K562 (cell line): ENCODE data around the gene GSS. TPM values are rescaled to one million over a fixed set of nuclear protein-coding genes. Genes with fewer than 3 reads are reported as not detected.

Experiments
- ATAC-seq: fragments of 200-7000 bp; cut with Tn5 transposase; 3 replicates; pipeline ENCODE4 v1.9.1; 2020; ENCODE audit warnings: moderate library complexity
- Bru-seq: library from RNA; stranded (reverse); fragments of 400-500 nt; gene quantifications from one replicate; lab custom pipeline; 2021; lab: Mats Ljungman, UMichigan
- BruChase-seq, 2 experiments: library from RNA; stranded (reverse); fragments of 400-500 nt; gene quantifications; one replicate each; lab custom pipeline; 2021; lab: Mats Ljungman, UMichigan
- BruUV-seq: library from RNA; stranded (reverse); fragments of 400-500 nt; replicated peaks from 2 replicates; lab custom pipeline; 2021; lab: Mats Ljungman, UMichigan
- CTCF ChIA-PET: fragments of 300-600 bp; formaldehyde crosslinking; extraction: SDS; loops from one replicate; lab custom pipeline; 2021; ENCODE audit warnings: low intra/inter-chr PET ratio; lab: Yijun Ruan, JAX
- POLR2A ChIA-PET: fragments of 300-600, 350-650 bp; sonication (Branson Sonifier 250); formaldehyde crosslinking; extraction: SDS; loops from one replicate; lab custom pipeline; 2021; ENCODE audit warnings: antibody characterized with exemption, inconsistent platforms; lab: Yijun Ruan, JAX
- DNase-seq, 4 experiments: peaks; one replicate each; pipeline versions ENCODE4 v3.0.0 to v3.0.0-alpha.2; 2011 to 2018; ENCODE audit warnings: low spot score in 3 of 4, mixed read lengths in 3 of 4; ENCODE audit errors: extremely low read depth in 1 of 4
- FAIRE-seq: peaks from 2 replicates; lab custom pipeline; 2011; peaks lifted over from hg19 to GRCh38; lab: Jason Lieb, UNC
- H2AFZ ChIP-seq: 2 replicates; pipeline ENCODE4 v1.6.0; 2011; ENCODE audit warnings: low read depth, low read length, control low read depth, inconsistent platforms
- H3K27ac ChIP-seq: fragments of 200-600 bp; 3 replicates; pipeline ENCODE4 v1.8.0; 2011; ENCODE audit warnings: low read depth, mild to moderate bottlenecking, control low read depth, inconsistent platforms, low read length, moderate library complexity, mixed read lengths; ENCODE audit errors: extremely low read depth
- H3K27me3 ChIP-seq, 2 experiments: fragments of 300-600 bp in 1 of 2; 2 replicates in 1 of 2; 3 replicates in 1 of 2; pipeline versions ENCODE4 v1.6.0 to v1.8.0; 2011; ENCODE audit warnings: inconsistent platforms in 2 of 2, low read length in 2 of 2, mild to moderate bottlenecking in 1 of 2, mixed read lengths in 1 of 2, moderate library complexity in 1 of 2; ENCODE audit not compliant: control insufficient read depth in 2 of 2, insufficient read depth in 2 of 2
- H3K36me3 ChIP-seq: fragments of 300-600 bp; 3 replicates; pipeline ENCODE4 v1.8.0; 2011; ENCODE audit warnings: mild to moderate bottlenecking, low read length, inconsistent platforms; ENCODE audit not compliant: control insufficient read depth, insufficient read depth
- H3K4me1 ChIP-seq, 2 experiments: fragments of 200-600 bp in 1 of 2; replicated peaks in 1 of 2; 2 replicates in 1 of 2; 3 replicates in 1 of 2; pipeline versions ENCODE4 v1.5.1 to v1.8.0; 2011; ENCODE audit warnings: inconsistent platforms in 2 of 2, low read length in 2 of 2, mild to moderate bottlenecking in 1 of 2, mixed read lengths in 1 of 2, moderate library complexity in 1 of 2; ENCODE audit not compliant: control insufficient read depth in 2 of 2, insufficient read depth in 2 of 2
- H3K4me2 ChIP-seq: 2 replicates; pipeline ENCODE4 v1.6.1; 2011; ENCODE audit warnings: low read length, control low read depth, inconsistent platforms, mixed read lengths; ENCODE audit not compliant: insufficient read depth
- H3K4me3 ChIP-seq: fragments of 200-600 bp; sonication (generic), shearing (Covaris generic); 2 replicates; pipeline ENCODE4 v1.5.1; 2016; ENCODE audit warnings: control low read depth, inconsistent platforms
- H3K79me2 ChIP-seq: fragments of 200-600 bp; 3 replicates; pipeline ENCODE4 v1.8.0; 2011; ENCODE audit warnings: low read length, inconsistent platforms; ENCODE audit not compliant: control insufficient read depth, insufficient read depth
- H3K9ac ChIP-seq, 2 experiments: 2 replicates each; pipeline versions ENCODE4 v1.6.0 to v1.6.1; 2011; ENCODE audit warnings: low read depth in 2 of 2, low read length in 2 of 2, control low read depth in 1 of 2, inconsistent platforms in 1 of 2, mild to moderate bottlenecking in 1 of 2, mixed read lengths in 1 of 2; ENCODE audit not compliant: insufficient read depth in 1 of 2
- H3K9me1 ChIP-seq: one replicate; pipeline ENCODE4 v1.6.0; 2011; ENCODE audit warnings: inconsistent platforms, mild to moderate bottlenecking, low read length, moderate library complexity; ENCODE audit not compliant: control insufficient read depth, insufficient read depth
- H3K9me3 ChIP-seq: replicated peaks from 2 replicates; pipeline ENCODE4 v1.5.1; 2011; ENCODE audit warnings: low read depth, low read length, inconsistent platforms; ENCODE audit not compliant: control insufficient read depth, insufficient read depth
- H4K20me1 ChIP-seq: replicated peaks from 2 replicates; pipeline ENCODE4 v1.6.1; 2011; ENCODE audit warnings: low read length, inconsistent platforms, mixed read lengths; ENCODE audit not compliant: control insufficient read depth, insufficient read depth
- BRCA1 ChIP-seq, 2 experiments: fragments of 450-650 bp in 1 of 2; sonication (generic) in 1 of 2; formaldehyde crosslinking in 1 of 2; IDR thresholded peaks; 2 replicates each; pipeline versions ENCODE4 v1.5.0 to v1.6.1; 2017 to 2020; ENCODE audit warnings: mild to moderate bottlenecking in 1 of 2, missing genetic modification reagents in 1 of 2
- C11orf30 ChIP-seq: fragments of 450-650 bp; IDR thresholded peaks from 2 replicates; pipeline ENCODE4 v1.6.1; 2016; ENCODE audit warnings: low read depth, mild to moderate bottlenecking
- DACH1 ChIP-seq: fragments of 450-650 bp; IDR thresholded peaks from 2 replicates; pipeline ENCODE4 v1.6.1; 2018; ENCODE audit not compliant: partially characterized antibody
- HMGN3 ChIP-seq: IDR thresholded peaks from 2 replicates; pipeline ENCODE4 v1.6.1; 2011; ENCODE audit warnings: borderline replicate concordance, low read depth, mild to moderate bottlenecking, mixed read lengths, low read length; ENCODE audit not compliant: insufficient read length; ENCODE audit errors: extremely low read depth
- HOXB6 ChIP-seq: fragments of 250-450 bp; sonication (Bioruptor Pico); IDR thresholded peaks from 2 replicates; pipeline ENCODE4 v1.5.1; 2022; ENCODE audit warnings: mild to moderate bottlenecking, borderline replicate concordance
- JUN ChIP-seq, 2 experiments: sonication (generic) in 1 of 2; formaldehyde crosslinking in 1 of 2; IDR thresholded peaks; 2 replicates each; pipeline versions ENCODE4 v1.6.1 to v1.8.0; 2012 to 2022; ENCODE audit warnings: borderline replicate concordance in 2 of 2, mild to moderate bottlenecking in 2 of 2, improper control_type of control experiment in 1 of 2, low read depth in 1 of 2, low read length in 1 of 2, missing genetic modification reagents in 1 of 2
- MAFF ChIP-seq: IDR thresholded peaks from 2 replicates; pipeline ENCODE4 v1.6.1; 2012; ENCODE audit warnings: low read length, improper control_type of control experiment
- MCM2 ChIP-seq: fragments of 450-650 bp; IDR thresholded peaks from 2 replicates; pipeline ENCODE4 v1.6.1; 2017; ENCODE audit warnings: low read depth, mild to moderate bottlenecking
- NFIX ChIP-seq: fragments of 250-450 bp; sonication (Bioruptor Pico); IDR thresholded peaks from 2 replicates; pipeline ENCODE4 v1.4.0; 2020; ENCODE audit warnings: low read depth, mild to moderate bottlenecking, moderate library complexity
- NUFIP1 ChIP-seq: fragments of 450-650 bp; IDR thresholded peaks from 2 replicates; pipeline ENCODE4 v1.6.1; 2018; ENCODE audit not compliant: partially characterized antibody
- RBFOX2 ChIP-seq: fragments of 200-400 bp; formaldehyde crosslinking; IDR thresholded peaks from 2 replicates; pipeline ENCODE4 v1.6.1; 2017; ENCODE audit warnings: low read depth, mild to moderate bottlenecking, low read length, moderate library complexity
- RFX5 ChIP-seq: IDR thresholded peaks from 2 replicates; pipeline ENCODE4 v1.6.1; 2011; ENCODE audit warnings: low read depth, mild to moderate bottlenecking, improper control_type of control experiment, low read length
- SMARCA4 ChIP-seq: fragments of 450-650 bp; IDR thresholded peaks from 2 replicates; pipeline ENCODE4 v1.6.1; 2016
- ZFP36 ChIP-seq: fragments of 150-350 bp; IDR thresholded peaks from 2 replicates; pipeline ENCODE4 v1.6.1; 2018; ENCODE audit warnings: low read length, low read depth; ENCODE audit not compliant: partially characterized antibody
- WGBS: fragments of 100-300 bp; shearing (Covaris generic); methylation state at CpG from one replicate; pipeline ENCODE4 v1.1.6; 2016; ENCODE audit warnings: low coverage, mixed read lengths; ENCODE audit not compliant: insufficient coverage; ENCODE audit errors: missing lambda C conversion rate; 5-methylcytosine and 5-hydroxymethylcytosine counted together
- in situ Hi-C: fragments of 300-500 bp; cut with MboI; formaldehyde crosslinking; loops from 4 replicates; pipeline ENCODE4 v1.15.0; 2018; ENCODE audit warnings: inconsistent platforms, mixed read lengths
- intact Hi-C: fragments of 100-400 bp; cut with micrococcal nuclease; formaldehyde crosslinking; loops from 2 replicates; pipeline ENCODE4 v1.14.2; 2022
- long read RNA-seq, 3 experiments: library from polyadenylated mRNA in 2 of 3; library from RNA in 1 of 3; unstranded in 2 of 3; stranded (forward) in 1 of 3; transcript quantifications; one replicate each; pipeline ENCODE4 v2.0.0, GENCODE V29; 2019 to 2022
- polyA minus RNA-seq, 3 experiments: library from RNA; depleted of rRNA, polyadenylated mRNA; stranded (reverse); fragments of >200 nt; gene quantifications; 2 replicates each; pipeline ENCODE4 v1.2.3, GENCODE V29; 2011
- polyA plus RNA-seq, 8 experiments: library from polyadenylated mRNA; depleted of rRNA in 4 of 8; stranded (reverse) in 5 of 8; unstranded in 3 of 8; fragments of >200 nt; fragmentation: Nextera tagmentation in 2 of 8; fragmentation: Illumina TruSeq in 1 of 8; extraction: Ambion mirVana in 2 of 8; extraction: Trizol in 1 of 8; gene quantifications; 2 replicates each; pipeline versions ENCODE4 v1.2.1 to v1.2.3, GENCODE V29; 2011 to 2014; ENCODE audit warnings: inconsistent platforms in 1 of 8, missing spikeins in 1 of 8
- total RNA-seq, 7 experiments: library from RNA; depleted of rRNA in 6 of 7; stranded (reverse); fragments of >200 nt in 6 of 7; fragmentation: Illumina TruSeq in 2 of 7; extraction: Trizol in 2 of 7; gene quantifications; 2 replicates each; pipeline versions ENCODE4 v1.2.1 to v1.2.3, GENCODE V29; 2011 to 2021; ENCODE audit warnings: low replicate concordance in 1 of 7
- TF ChIP-seq, protein P1 (sequence below): sonication (generic); formaldehyde crosslinking; IDR thresholded peaks from 2 replicates; pipeline ENCODE4 v1.8.0; 2022; ENCODE audit warnings: missing genetic modification reagents, mild to moderate bottlenecking, borderline replicate concordance

GSS gene
- total RNA-seq (2011; cell fraction: chromatin; rRNA removed; ENCODE audit: low replicate concordance): 117 and 229 TPM in 2 replicates
- total RNA-seq (2011; cell fraction: nucleolus; rRNA removed): 129 and 153 TPM in 2 replicates
- total RNA-seq (2011; cell fraction: nucleoplasm; rRNA removed): 124 and 131 TPM in 2 replicates
- total RNA-seq (2014; rRNA removed) (89.4 and 96.2 TPM in 2 replicates), total RNA-seq (2014; rRNA removed; fragmentation: Illumina TruSeq; extraction: Trizol) (67.1 and 71.3 TPM in 2 replicates), total RNA-seq (2015; rRNA removed; fragmentation: Illumina TruSeq; extraction: Trizol) (70.3 and 75.8 TPM in 2 replicates), total RNA-seq (2021) (85.7 and 93.2 TPM in 2 replicates), polyA plus RNA-seq (2011; rRNA removed) (165 and 169 TPM in 2 replicates), polyA plus RNA-seq (2014; fragmentation: Illumina TruSeq; extraction: Trizol) (102 and 107 TPM in 2 replicates), polyA plus RNA-seq (2014; fragmentation: Nextera tagmentation; extraction: Ambion mirVana) (10 to 100 TPM; 18.4 to 40.4 TPM), polyA plus RNA-seq (2014; rRNA removed) (114 and 130 TPM in 2 replicates), polyA minus RNA-seq (2011; rRNA and poly(A)+ RNA removed) (71.0 and 82.8 TPM in 2 replicates), Bru-seq, nascent RNA (percentile 77 among the genes with signal in this experiment), BruChase-seq, experiment 1, labeled RNA remaining after a 2-hour chase (percentile 70 among the genes with signal in this experiment), BruChase-seq, experiment 2, labeled RNA remaining after a 6-hour chase (percentile 71 among the genes with signal in this experiment)
- 144 and 148 TPM in 2 replicates for polyA plus RNA-seq (2011; cell fraction: cytosol; rRNA removed)
- polyA plus RNA-seq (2011; cell fraction: nucleus; rRNA removed): 503 and 533 TPM in 2 replicates
- 78.3 and 89.2 TPM in 2 replicates for polyA plus RNA-seq (2012)
- polyA minus RNA-seq (2011; cell fraction: cytosol; rRNA and poly(A)+ RNA removed): 36.4 and 44.4 TPM in 2 replicates
- 69.3 and 97.7 TPM in 2 replicates for polyA minus RNA-seq (2011; cell fraction: nucleus; rRNA and poly(A)+ RNA removed)
- long read RNA-seq, experiment 1, transcript GSS-201 (13 exons, 1,919 nt): major isoform, 177 of 317 reads
- long read RNA-seq, experiment 1, partial matches to known transcripts: 78 of 317 reads
- long read RNA-seq, experiment 1, other reads (novel, unspliced or antisense): 58 of 317 reads
- long read RNA-seq, experiment 2, transcript GSS-201 (13 exons, 1,919 nt): major isoform, 49 of 105 reads
- long read RNA-seq, experiment 2, partial matches to known transcripts: 21 of 105 reads
- long read RNA-seq, experiment 2, other reads (novel, unspliced or antisense): 32 of 105 reads
- long read RNA-seq, experiment 3, transcript GSS-201 (13 exons, 1,919 nt): major isoform, 98 of 156 reads
- long read RNA-seq, experiment 3, partial matches to known transcripts: 32 of 156 reads
- long read RNA-seq, experiment 3, other reads (novel, unspliced or antisense): 23 of 156 reads

DNA sequence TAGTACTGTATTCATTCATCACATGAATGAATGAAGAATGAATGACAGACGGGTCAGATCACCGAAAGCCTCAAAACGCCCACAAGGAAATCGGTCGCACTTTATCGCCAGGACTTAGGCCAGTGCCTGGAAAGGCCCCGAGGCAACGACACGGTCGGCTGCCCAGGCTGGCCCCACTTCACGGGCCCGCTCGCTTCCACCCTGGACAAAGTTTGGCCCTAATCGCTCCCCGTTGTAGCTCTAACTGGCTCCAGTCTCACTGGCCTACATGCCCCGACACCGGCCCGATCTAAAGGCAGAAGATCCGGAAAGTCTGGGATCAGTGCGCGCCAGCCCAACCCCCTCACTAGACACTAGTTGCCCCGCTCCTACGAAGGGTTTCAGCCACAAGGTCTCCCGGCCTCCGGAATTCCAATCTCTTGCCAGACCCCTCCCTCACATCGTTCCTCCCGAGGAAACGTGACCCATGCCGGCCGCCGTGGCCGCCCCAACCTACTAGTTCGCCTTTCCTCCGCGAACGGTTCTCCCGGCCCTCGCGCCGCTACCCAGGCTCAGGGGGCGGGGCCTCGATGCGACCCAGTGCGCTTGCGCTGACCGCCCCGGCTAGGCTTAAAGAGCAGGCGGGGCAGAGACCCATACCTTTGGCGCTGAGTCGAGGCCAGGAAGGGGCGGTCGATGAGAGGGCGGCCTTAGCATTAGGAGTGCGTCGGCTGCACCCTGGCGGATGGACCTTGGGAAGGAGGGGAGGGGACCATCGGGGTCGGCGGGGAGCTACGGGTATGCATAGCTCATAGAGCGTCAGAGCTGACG, at the start of gene GSS, which contains the start of gene MYH7B:
Gene GSS (minus strand): TSS at position 576 of the 810 bp plus-strand sequence. CDS start 3,954 bp downstream, outside the sequence.
Gene MYH7B (plus strand): TSS at position 638 of the 810 bp plus-strand sequence. CDS start 22,138 bp downstream, outside the sequence.
- Histone ChIP-seq H3K9me3 (no peaks in the 10 kb centered on the region), H3K27ac (peak within 1 kb of the TSS; percentile 89), H3K4me3 (peak within 1 kb of the TSS; percentile 55), H3K9ac (peak within 1 kb of the TSS; percentile 86 to 98), H3K4me1 (peaks cover 16 to 22% of the 10 kb centered on the region in 2 experiments; a peak in 4 of 5 replicates), H3K79me2 (peaks cover 23% of the 10 kb centered on the region), H3K4me2 (peak within 1 kb of the TSS; percentile 90), H3K36me3 (peaks cover 26% of the 10 kb centered on the region), H4K20me1 (no peaks in the 10 kb centered on the region), H3K9me1 (no peaks in the 10 kb centered on the region), H3K27me3 (no peaks in the 10 kb centered on the region), H2AFZ (peak within 1 kb of the TSS; percentile 98)
- CTCF ChIA-PET: interaction anchor here (1.2 to 1.9 kb wide), 2 partner anchors 81 to 643 kb away, joined by 5 read pairs; no protein-coding TSS in a partner anchor
- under 1% methylated on average over 57 of the region's 62 CpGs for WGBS
- intact Hi-C loops: loop anchor here (1.0 kb wide), 2 partner anchors 81 to 118 kb away; no protein-coding TSS in a partner anchor
- peak; percentile 95 for ATAC-seq
- POLR2A ChIA-PET: interaction anchor here (0.5 to 2.8 kb wide), 14 partner anchors 9 to 787 kb away, joined by 3 to 12 read pairs (median 3); partner anchors contain the start of gene RBM39
- TSS peak; percentile 72 for BruUV-seq
- in situ Hi-C loops: loop anchor here (5.0 kb wide), 1 partner anchor 83 kb away; the partner anchor contains the start of gene GGT7
- peak; percentile 89 for FAIRE-seq
- DNase-seq: peak; percentile 97 to 99 (median 98)
- TF ChIP-seq RBFOX2 (peak; percentile 98), NUFIP1 (peak; percentile 24), DACH1 (no peak), C11orf30 (peak; percentile 25; the same call in 1 of the 2 replicates), HOXB6 (CRISPR knock-in tag) (no peak), JUN (IDR thresholded peaks at IDR 0.05; ENCODE audit: borderline replicate concordance, low read depth, low read length) (peak; percentile 34; the same call in 1 of the 2 replicates), JUN (CRISPR knock-in tag; IDR thresholded peaks at IDR 0.05; ENCODE audit: borderline replicate concordance) (peak; percentile 80; the same call in 1 of the 2 replicates), MAFF (no peak), ZFP36 (no peak), RFX5 (no peak), BRCA1 (IDR thresholded peaks at IDR 0.05) (no peak), BRCA1 (CRISPR knock-in tag; IDR thresholded peaks at IDR 0.05) (no peak), SMARCA4 (no peak), NFIX (CRISPR knock-in tag) (no peak), HMGN3 (peak; percentile 61), MCM2 (no peak)
- TF ChIP-seq, protein P1, sequence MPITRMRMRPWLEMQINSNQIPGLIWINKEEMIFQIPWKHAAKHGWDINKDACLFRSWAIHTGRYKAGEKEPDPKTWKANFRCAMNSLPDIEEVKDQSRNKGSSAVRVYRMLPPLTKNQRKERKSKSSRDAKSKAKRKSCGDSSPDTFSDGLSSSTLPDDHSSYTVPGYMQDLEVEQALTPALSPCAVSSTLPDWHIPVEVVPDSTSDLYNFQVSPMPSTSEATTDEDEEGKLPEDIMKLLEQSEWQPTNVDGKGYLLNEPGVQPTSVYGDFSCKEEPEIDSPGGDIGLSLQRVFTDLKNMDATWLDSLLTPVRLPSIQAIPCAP (CRISPR knock-in tag): no peak
